ENCODE results near the gene OR52K1. TPM values are rescaled to one million over a fixed set of nuclear protein-coding genes. Genes with fewer than 3 reads are reported as not detected.
A peak's percentile ranks its signal among the peaks of the same experiment; 100 is the strongest.

OR52K1 gene
- total RNA-seq, 4 donors from 2014 or later: not detected

DNA sequence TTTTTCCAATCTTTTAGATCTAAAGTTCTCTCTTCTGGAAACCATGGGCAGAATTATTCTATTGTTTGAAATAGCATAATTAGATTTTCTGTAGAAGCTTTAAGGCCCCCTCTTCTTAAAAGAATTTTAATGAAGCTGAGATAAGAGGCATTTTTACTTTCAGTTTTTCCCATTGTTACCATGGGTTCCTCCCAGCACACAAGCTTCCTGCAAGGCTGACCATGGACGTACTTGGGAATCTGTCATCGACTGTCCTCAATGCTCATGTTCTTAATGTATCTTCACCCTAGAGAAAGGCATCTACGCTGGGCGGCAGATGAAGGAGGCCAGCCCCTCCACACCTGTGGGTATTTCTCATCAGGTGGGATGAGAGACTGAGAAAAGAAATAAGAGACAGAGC lies 22.3 kb upstream of the OR52K1 start:
- Histone ChIP-seq H3K4me1 (no peaks in the 10 kb centered on the region), H3K4me3 (no peak overlapping the region), H3K9me3 (peaks cover 0 to 24% (median 15%) of the 10 kb centered on the region in 3 donors), H3K27me3 (no peaks in the 10 kb centered on the region), H3K27ac (no peak overlapping the region), H3K36me3 (no peaks in the 10 kb centered on the region)
- WGBS, 2 donors: 83 to 92% methylated on average over 4 of the region's 4 CpGs
- no peak for TF ChIP-seq POLR2A (IDR thresholded peaks at IDR 0.05)
- TF ChIP-seq, protein P1, sequence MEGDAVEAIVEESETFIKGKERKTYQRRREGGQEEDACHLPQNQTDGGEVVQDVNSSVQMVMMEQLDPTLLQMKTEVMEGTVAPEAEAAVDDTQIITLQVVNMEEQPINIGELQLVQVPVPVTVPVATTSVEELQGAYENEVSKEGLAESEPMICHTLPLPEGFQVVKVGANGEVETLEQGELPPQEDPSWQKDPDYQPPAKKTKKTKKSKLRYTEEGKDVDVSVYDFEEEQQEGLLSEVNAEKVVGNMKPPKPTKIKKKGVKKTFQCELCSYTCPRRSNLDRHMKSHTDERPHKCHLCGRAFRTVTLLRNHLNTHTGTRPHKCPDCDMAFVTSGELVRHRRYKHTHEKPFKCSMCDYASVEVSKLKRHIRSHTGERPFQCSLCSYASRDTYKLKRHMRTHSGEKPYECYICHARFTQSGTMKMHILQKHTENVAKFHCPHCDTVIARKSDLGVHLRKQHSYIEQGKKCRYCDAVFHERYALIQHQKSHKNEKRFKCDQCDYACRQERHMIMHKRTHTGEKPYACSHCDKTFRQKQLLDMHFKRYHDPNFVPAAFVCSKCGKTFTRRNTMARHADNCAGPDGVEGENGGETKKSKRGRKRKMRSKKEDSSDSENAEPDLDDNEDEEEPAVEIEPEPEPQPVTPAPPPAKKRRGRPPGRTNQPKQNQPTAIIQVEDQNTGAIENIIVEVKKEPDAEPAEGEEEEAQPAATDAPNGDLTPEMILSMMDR (IDR thresholded peaks at IDR 0.05): no peak
- no peak for DNase-seq
- intact Hi-C loops (cut with DNase I): no loop called here

GRCh38 chr11:4464216-4465159 lies 18.0 kb upstream of the OR52K1 start:
- H3K27me3 ChIP-seq: no peaks in the 10 kb centered on the region
- peaks cover 0 to 14% (median 0%) of the 10 kb centered on the region in 3 donors for H3K4me1 ChIP-seq
- DNase-seq: no peak
- H3K4me3 ChIP-seq: no peak overlapping the region
- no peaks in the 10 kb centered on the region for H3K36me3 ChIP-seq
- no peak overlapping the region for H3K27ac ChIP-seq
- TF ChIP-seq, protein P1 (IDR thresholded peaks at IDR 0.05): no peak
- TF ChIP-seq POLR2A (IDR thresholded peaks at IDR 0.05): no peak
- H3K9me3 ChIP-seq: peaks cover 0 to 25% (median 15%) of the 10 kb centered on the region in 3 donors
- intact Hi-C loops (cut with DNase I): no loop called here
- 81 to 92% methylated on average over 5 of the region's 5 CpGs for WGBS, 2 donors

DNA sequence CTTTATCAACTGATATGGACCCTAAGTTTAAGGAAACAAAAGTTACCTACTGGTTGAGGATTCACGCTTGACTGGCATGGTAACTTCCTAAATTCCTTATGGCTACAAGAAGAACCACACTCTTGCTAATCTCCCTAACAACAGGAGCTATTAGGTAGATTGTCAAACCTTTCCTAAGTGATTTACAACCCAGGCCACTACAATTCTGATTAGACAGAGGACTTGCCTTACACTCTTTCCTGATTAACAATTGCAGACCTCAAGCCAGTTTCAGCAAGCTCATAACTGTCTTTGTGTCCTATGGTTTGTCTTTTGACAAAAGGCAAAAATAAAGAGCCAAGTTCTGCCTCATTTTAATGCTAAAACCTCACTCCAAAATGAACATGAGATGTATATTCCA lies 17.0 kb upstream of the OR52K1 start:
- no peak for DNase-seq
- H3K9me3 ChIP-seq: peaks cover 0 to 25% (median 15%) of the 10 kb centered on the region in 3 donors
- WGBS, 2 donors: 75 to 80% methylated on average over 1 of the region's 1 CpG
- peaks cover 0 to 14% (median 0%) of the 10 kb centered on the region in 3 donors for H3K4me1 ChIP-seq
- intact Hi-C loops (cut with DNase I): no loop called here
- no peaks in the 10 kb centered on the region for H3K27me3 ChIP-seq
- TF ChIP-seq POLR2A (IDR thresholded peaks at IDR 0.05): no peak
- TF ChIP-seq, protein P1 (IDR thresholded peaks at IDR 0.05): no peak
- H3K36me3 ChIP-seq: no peaks in the 10 kb centered on the region
- H3K27ac ChIP-seq: no peak overlapping the region
- H3K4me3 ChIP-seq: no peak overlapping the region

DNA sequence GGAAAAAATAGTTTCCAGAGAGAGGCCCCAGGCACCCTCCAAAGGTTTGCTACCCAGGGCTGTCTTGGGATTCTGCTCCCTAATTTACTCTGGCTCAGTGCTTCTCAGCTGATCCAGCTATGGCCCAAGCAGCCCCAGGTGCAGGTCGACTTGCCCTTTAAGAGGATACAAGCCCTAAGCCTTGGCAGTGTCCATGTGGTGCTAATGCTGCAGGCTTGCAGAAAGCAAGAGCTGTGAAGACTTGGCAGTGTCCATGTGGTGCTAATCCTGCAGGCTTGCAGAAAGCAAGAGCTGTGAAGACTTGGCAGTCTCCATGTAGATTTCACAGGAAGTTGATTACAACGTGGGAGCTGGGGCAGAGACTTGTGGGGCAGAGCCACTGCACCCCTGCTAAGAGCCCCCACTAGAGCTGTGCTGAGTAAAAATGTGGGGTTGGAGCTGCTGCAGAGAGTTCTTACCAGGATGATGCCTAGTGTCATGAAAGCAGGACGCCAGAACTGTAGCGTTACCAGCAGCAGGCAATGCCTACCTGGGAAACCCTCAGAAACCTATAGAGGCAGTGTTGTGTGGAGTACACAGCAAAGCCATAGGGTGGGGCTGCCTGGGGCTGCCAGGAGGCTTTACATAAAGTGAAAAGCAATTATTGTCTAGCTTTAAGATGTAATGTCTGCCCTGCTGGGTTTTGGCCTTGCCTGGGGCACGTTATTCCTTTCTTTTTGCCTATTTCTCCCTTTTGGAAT lies 16.1 kb upstream of the OR52K1 start:
- 31 to 51% methylated on average over 3 of the region's 5 CpGs for WGBS, 2 donors
- intact Hi-C loops (cut with DNase I): no loop called here
- Histone ChIP-seq H3K4me3 (no peak overlapping the region), H3K27ac (no peak overlapping the region), H3K9me3 (peaks cover 0 to 25% (median 15%) of the 10 kb centered on the region in 3 donors), H3K4me1 (peaks cover 0 to 14% (median 0%) of the 10 kb centered on the region in 3 donors), H3K27me3 (no peaks in the 10 kb centered on the region), H3K36me3 (no peaks in the 10 kb centered on the region)
- TF ChIP-seq, protein P1 (IDR thresholded peaks at IDR 0.05): peak in 1 of 6 experiments; percentile 17
- no peak for TF ChIP-seq POLR2A (IDR thresholded peaks at IDR 0.05)
- no peak for DNase-seq

Measured in esophagus squamous epithelium (tissue), 5 donors.